ENCODE measurements around the gene ZIC1.

The ZIC1 gene

DNA sequence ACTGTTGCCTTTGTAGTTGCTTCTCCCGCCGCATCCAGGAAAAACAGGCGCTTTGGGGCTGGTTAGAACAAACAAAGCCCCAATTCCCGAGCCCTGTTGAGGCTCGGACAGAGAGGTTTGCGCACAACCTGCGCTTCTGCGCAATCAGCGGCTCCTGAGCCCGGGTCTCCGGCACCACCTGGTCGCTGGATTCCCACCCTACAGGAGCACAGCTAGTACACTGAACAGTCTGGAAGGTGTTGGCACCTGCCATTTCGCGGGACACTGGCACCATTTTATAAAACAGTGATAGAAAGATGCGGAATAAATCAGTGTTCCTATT, 16.6 kb upstream of the ZIC1 start:
- Histone ChIP-seq H3K9ac (ENCODE audit: low read length) (no peak overlapping the region), H4K20me1 (ENCODE audit: insufficient read depth, low read length) (no peaks in the 10 kb centered on the region), H3K79me2 (ENCODE audit: low read length) (no peaks in the 10 kb centered on the region), H3K4me1 (ENCODE audit: low read length) (no peaks in the 10 kb centered on the region), H3F3A (ENCODE audit: insufficient read depth, low read length) (no peaks in the 10 kb centered on the region), H3K4me3 (ENCODE audit: low read length) (no peak overlapping the region), H3K27ac (ENCODE audit: low read length) (no peak overlapping the region), H3K4me2 (ENCODE audit: low read depth, low read length) (no peak overlapping the region), H2AFZ (ENCODE audit: low read length) (no peak overlapping the region), H3K36me3 (replicated peaks; ENCODE audit: insufficient read depth, low read length) (no peaks in the 10 kb centered on the region), H3K9me2 (replicated peaks; ENCODE audit: insufficient read depth, low read length) (no peaks in the 10 kb centered on the region), H3K27me3 (replicated peaks; ENCODE audit: insufficient read depth, low read length) (no peaks in the 10 kb centered on the region), H3K9me3 (replicated peaks; ENCODE audit: insufficient read depth, low read length) (no peaks in the 10 kb centered on the region)
- DNase-seq = no peak
- TF ChIP-seq, protein P1, sequence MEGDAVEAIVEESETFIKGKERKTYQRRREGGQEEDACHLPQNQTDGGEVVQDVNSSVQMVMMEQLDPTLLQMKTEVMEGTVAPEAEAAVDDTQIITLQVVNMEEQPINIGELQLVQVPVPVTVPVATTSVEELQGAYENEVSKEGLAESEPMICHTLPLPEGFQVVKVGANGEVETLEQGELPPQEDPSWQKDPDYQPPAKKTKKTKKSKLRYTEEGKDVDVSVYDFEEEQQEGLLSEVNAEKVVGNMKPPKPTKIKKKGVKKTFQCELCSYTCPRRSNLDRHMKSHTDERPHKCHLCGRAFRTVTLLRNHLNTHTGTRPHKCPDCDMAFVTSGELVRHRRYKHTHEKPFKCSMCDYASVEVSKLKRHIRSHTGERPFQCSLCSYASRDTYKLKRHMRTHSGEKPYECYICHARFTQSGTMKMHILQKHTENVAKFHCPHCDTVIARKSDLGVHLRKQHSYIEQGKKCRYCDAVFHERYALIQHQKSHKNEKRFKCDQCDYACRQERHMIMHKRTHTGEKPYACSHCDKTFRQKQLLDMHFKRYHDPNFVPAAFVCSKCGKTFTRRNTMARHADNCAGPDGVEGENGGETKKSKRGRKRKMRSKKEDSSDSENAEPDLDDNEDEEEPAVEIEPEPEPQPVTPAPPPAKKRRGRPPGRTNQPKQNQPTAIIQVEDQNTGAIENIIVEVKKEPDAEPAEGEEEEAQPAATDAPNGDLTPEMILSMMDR (IDR thresholded peaks at IDR 0.05; ENCODE audit: low read length) = no peak
- TF ChIP-seq EZH2phosphoT487 (IDR thresholded peaks at IDR 0.05; ENCODE audit: low read length) = no peak
- no peak for TF ChIP-seq EZH2 (optimal IDR thresholded peaks at IDR 0.05; ENCODE audit: low read depth, low read length)

DNA sequence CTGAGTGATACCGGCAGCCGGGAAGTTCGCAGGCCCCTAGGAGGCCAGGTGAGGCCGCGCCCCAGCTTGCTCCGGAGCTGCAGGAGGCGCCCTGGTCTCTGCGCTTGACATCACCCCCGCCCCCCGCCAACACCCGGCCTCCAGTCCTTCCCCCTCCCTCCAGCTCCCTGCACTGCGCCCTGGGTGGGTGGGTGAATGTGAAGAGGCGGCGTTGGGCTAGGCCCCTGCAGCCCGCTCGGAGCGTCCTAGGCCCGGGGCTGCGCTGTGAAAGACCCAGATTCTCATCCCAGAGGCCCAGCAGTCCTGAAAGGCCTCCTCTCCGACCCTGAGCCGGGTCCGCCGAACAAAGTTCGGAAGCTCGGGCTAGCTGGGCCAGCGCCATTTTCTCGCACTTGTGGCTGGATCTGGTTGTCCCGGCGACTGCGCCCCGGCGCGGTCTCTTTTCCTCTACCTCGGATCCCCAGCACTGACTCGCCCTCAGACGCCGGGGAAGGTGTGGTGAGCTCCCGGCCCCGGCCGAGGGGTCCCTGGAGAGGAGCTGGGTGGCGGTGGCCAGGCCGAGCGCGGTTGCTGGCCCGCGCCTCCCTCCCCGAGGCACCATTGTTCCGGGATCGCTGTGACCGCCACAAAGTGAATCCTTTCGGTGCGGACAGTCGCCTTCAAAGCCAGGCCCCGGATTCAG, 15.8 kb upstream of the ZIC1 start:
- H3K27me3 ChIP-seq (replicated peaks; ENCODE audit: insufficient read depth, low read length) = no peaks in the 10 kb centered on the region
- no peak for DNase-seq
- no peaks in the 10 kb centered on the region for H3K9me2 ChIP-seq (replicated peaks; ENCODE audit: insufficient read depth, low read length)
- H3K4me2 ChIP-seq (ENCODE audit: low read depth, low read length) = no peak overlapping the region
- no peak overlapping the region for H3K27ac ChIP-seq (ENCODE audit: low read length)
- no peaks in the 10 kb centered on the region for H3K4me1 ChIP-seq (ENCODE audit: low read length)
- no peaks in the 10 kb centered on the region for H3K9me3 ChIP-seq (replicated peaks; ENCODE audit: insufficient read depth, low read length)
- no peaks in the 10 kb centered on the region for H4K20me1 ChIP-seq (ENCODE audit: insufficient read depth, low read length)
- H3K4me3 ChIP-seq (ENCODE audit: low read length) = no peak overlapping the region
- H3K9ac ChIP-seq (ENCODE audit: low read length) = no peak overlapping the region
- H3F3A ChIP-seq (ENCODE audit: insufficient read depth, low read length) = no peaks in the 10 kb centered on the region
- no peak for TF ChIP-seq EZH2phosphoT487 (IDR thresholded peaks at IDR 0.05; ENCODE audit: low read length)
- TF ChIP-seq, protein P1 (IDR thresholded peaks at IDR 0.05; ENCODE audit: low read length) = no peak
- no peak for TF ChIP-seq EZH2 (optimal IDR thresholded peaks at IDR 0.05; ENCODE audit: low read depth, low read length)
- no peaks in the 10 kb centered on the region for H3K36me3 ChIP-seq (replicated peaks; ENCODE audit: insufficient read depth, low read length)
- H2AFZ ChIP-seq (ENCODE audit: low read length) = no peak overlapping the region
- no peaks in the 10 kb centered on the region for H3K79me2 ChIP-seq (ENCODE audit: low read length)

DNA sequence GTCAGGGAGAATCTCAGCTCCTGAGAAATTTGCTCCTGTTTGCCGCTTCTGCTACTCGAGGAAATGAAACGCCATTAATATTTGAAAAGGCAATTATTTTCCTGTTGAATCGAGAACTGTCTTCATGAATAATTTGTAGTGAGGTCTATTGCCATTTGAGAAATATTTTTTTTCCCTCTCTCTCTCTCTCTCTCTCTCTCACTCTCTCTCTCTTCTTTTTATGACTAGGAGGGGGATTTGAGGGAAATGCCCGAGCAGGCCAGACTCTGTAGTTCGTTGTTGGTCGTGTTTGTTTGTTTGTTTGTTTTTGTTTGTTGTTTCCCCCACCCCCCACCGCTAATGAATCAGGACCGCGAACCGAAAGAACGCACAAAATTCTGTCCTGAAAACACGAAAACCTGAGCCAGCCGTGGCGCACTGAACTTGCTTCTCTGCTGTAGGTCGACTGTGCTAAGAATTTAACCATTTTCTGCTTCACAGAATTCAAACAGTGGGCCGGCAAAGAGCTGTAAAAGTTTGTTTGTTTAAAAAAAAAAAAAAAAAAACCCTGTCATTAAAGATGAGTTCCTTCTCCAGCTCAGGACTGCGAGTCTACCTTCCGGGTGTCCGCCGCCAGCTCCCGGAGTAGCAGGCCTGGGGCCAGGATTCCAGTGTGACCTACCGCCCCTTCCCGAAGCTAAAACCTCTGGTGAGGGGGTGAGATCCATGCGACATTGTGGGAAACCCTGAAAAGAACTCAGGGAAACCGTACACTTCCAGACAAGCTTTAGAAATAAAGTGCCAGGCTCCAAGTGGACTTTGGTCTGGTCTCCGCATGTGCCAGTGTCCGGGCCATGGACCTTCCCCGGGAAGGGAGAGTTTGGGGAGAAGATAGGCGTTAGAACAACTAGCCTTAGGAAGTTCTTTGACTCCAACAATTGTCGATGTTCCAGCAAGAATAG, 15.0 kb upstream of the ZIC1 start:
- DNase-seq = no peak
- Histone ChIP-seq H3K9ac (ENCODE audit: low read length) (no peak overlapping the region), H3K9me3 (replicated peaks; ENCODE audit: insufficient read depth, low read length) (no peaks in the 10 kb centered on the region), H3F3A (ENCODE audit: insufficient read depth, low read length) (no peaks in the 10 kb centered on the region), H2AFZ (ENCODE audit: low read length) (no peak overlapping the region), H3K27ac (ENCODE audit: low read length) (no peak overlapping the region), H3K4me2 (ENCODE audit: low read depth, low read length) (no peak overlapping the region), H3K36me3 (replicated peaks; ENCODE audit: insufficient read depth, low read length) (no peaks in the 10 kb centered on the region), H3K9me2 (replicated peaks; ENCODE audit: insufficient read depth, low read length) (no peaks in the 10 kb centered on the region), H3K27me3 (replicated peaks; ENCODE audit: insufficient read depth, low read length) (no peaks in the 10 kb centered on the region), H3K4me1 (ENCODE audit: low read length) (no peaks in the 10 kb centered on the region), H3K4me3 (ENCODE audit: low read length) (no peak overlapping the region), H4K20me1 (ENCODE audit: insufficient read depth, low read length) (no peaks in the 10 kb centered on the region), H3K79me2 (ENCODE audit: low read length) (no peaks in the 10 kb centered on the region)
- TF ChIP-seq, protein P1 (IDR thresholded peaks at IDR 0.05; ENCODE audit: low read length) = no peak
- no peak for TF ChIP-seq EZH2phosphoT487 (IDR thresholded peaks at IDR 0.05; ENCODE audit: low read length)
- TF ChIP-seq EZH2 (optimal IDR thresholded peaks at IDR 0.05; ENCODE audit: low read depth, low read length) = no peak

Data from MM.1S (cell line).